GM19438 (cell line): Measurements from ENCODE around the gene TLK1.

ENCODE experiments used
- ATAC-seq: cut with Tn5 transposase; IDR thresholded peaks from one replicate; pipeline ENCODE4 v1.9.1; 2021; ENCODE audit warnings: low read depth; ENCODE audit not compliant: unreplicated experiment

Gene TLK1

GRCh38 chr2:170971071-170971470 is 189.6 kb downstream of the TLK1 start:
- ATAC-seq, result no peak

GRCh38 chr2:170969872-170970496 is 190.7 kb downstream of the TLK1 start:
- no peak for ATAC-seq

- ATAC-seq, result no peak
Observed at GRCh38 chr2:170969030-170969429, 191.7 kb downstream of the TLK1 start.

- no peak for ATAC-seq
Observed at GRCh38 chr2:170968205-170969003, 192.3 kb downstream of the TLK1 start.

GRCh38 chr2:170967553-170967952 is 193.1 kb downstream of the TLK1 start:
- no peak for ATAC-seq

- no peak for ATAC-seq
Observed at GRCh38 chr2:170966648-170967396, 193.9 kb downstream of the TLK1 start.

GRCh38 chr2:170965446-170966225 is 195.1 kb downstream of the TLK1 start:
- no peak for ATAC-seq

GRCh38 chr2:170963386-170963785 is 197.3 kb downstream of the TLK1 start:
- no peak for ATAC-seq

- no peak for ATAC-seq
Observed at GRCh38 chr2:170953941-170954340, 206.8 kb downstream of the TLK1 start.

GRCh38 chr2:170950221-170950761 is 210.4 kb downstream of the TLK1 start:
- ATAC-seq, result peak; percentile 67

GRCh38 chr2:170949415-170949814 is 211.3 kb downstream of the TLK1 start:
- no peak for ATAC-seq

GRCh38 chr2:170944545-170944944 is 216.1 kb downstream of the TLK1 start:
- no peak for ATAC-seq

GRCh38 chr2:170943596-170943995 is 217.1 kb downstream of the TLK1 start:
- ATAC-seq, result no peak

- no peak for ATAC-seq
Observed at GRCh38 chr2:170943041-170943440, 217.7 kb downstream of the TLK1 start.

- no peak for ATAC-seq
Observed at GRCh38 chr2:170942615-170943014, 218.1 kb downstream of the TLK1 start.
